ENCODE results near the gene ZG16B.

The ZG16B gene

GRCh38 chr16:2829501-2830354, at the start of gene ZG16B:
Gene ZG16B (plus strand): TSS chr16:2830303. CDS start chr16:2830442, 139 bp downstream.
- H3K9me3 Mint-ChIP-seq = no peaks in the 10 kb centered on the region
- intact Hi-C loops (cut with micrococcal nuclease) = no loop called here
- H3K36me3 Mint-ChIP-seq (ENCODE audit: low read depth) = peaks cover 12% of the 10 kb centered on the region
- H3K4me3 Mint-ChIP-seq = peak within 1 kb of the TSS; percentile 69
- peak within 1 kb of the TSS; percentile 80 for H3K27ac Mint-ChIP-seq
- peaks cover 23% of the 10 kb centered on the region for H3K4me1 Mint-ChIP-seq (ENCODE audit: low read depth)
- peaks cover 12% of the 10 kb centered on the region for H3K27me3 Mint-ChIP-seq

GRCh38 chr16:2782583-2783351, 47.3 kb upstream of the ZG16B start:
- peaks cover 15% of the 10 kb centered on the region for H3K36me3 Mint-ChIP-seq (ENCODE audit: low read depth)
- intact Hi-C loops (cut with micrococcal nuclease) = no loop called here
- H3K27me3 Mint-ChIP-seq = peaks cover 34% of the 10 kb centered on the region
- no peak overlapping the region for H3K27ac Mint-ChIP-seq
- H3K4me1 Mint-ChIP-seq (ENCODE audit: low read depth) = peaks cover 50% of the 10 kb centered on the region
- H3K9me3 Mint-ChIP-seq = no peaks in the 10 kb centered on the region
- no peak overlapping the region for H3K4me3 Mint-ChIP-seq

GRCh38 chr16:2783581-2784357, 46.3 kb upstream of the ZG16B start:
- Mint-ChIP-seq H3K27ac (peak overlapping the region; percentile 78), H3K27me3 (peaks cover 44% of the 10 kb centered on the region), H3K4me1 (ENCODE audit: low read depth) (peaks cover 46% of the 10 kb centered on the region), H3K36me3 (ENCODE audit: low read depth) (peaks cover 5% of the 10 kb centered on the region), H3K4me3 (no peak overlapping the region), H3K9me3 (no peaks in the 10 kb centered on the region)
- intact Hi-C loops (cut with micrococcal nuclease) = no loop called here

- peak overlapping the region; percentile 78 for H3K27ac Mint-ChIP-seq
- peaks cover 41% of the 10 kb centered on the region for H3K4me1 Mint-ChIP-seq (ENCODE audit: low read depth)
- intact Hi-C loops (cut with micrococcal nuclease) = no loop called here
- H3K9me3 Mint-ChIP-seq = no peaks in the 10 kb centered on the region
- H3K4me3 Mint-ChIP-seq = peak overlapping the region; percentile 83
- H3K36me3 Mint-ChIP-seq (ENCODE audit: low read depth) = peaks cover 5% of the 10 kb centered on the region
- H3K27me3 Mint-ChIP-seq = peaks cover 52% of the 10 kb centered on the region
Observed at GRCh38 chr16:2784358-2785100, 45.6 kb upstream of the ZG16B start.

- H3K4me1 Mint-ChIP-seq (ENCODE audit: low read depth) = peaks cover 46% of the 10 kb centered on the region
- peaks cover 5% of the 10 kb centered on the region for H3K36me3 Mint-ChIP-seq (ENCODE audit: low read depth)
- peak overlapping the region; percentile 78 for H3K27ac Mint-ChIP-seq
- H3K9me3 Mint-ChIP-seq = no peaks in the 10 kb centered on the region
- intact Hi-C loops (cut with micrococcal nuclease) = no loop called here
- peak overlapping the region; percentile 83 for H3K4me3 Mint-ChIP-seq
- peaks cover 55% of the 10 kb centered on the region for H3K27me3 Mint-ChIP-seq
Observed at GRCh38 chr16:2785101-2785991, 44.8 kb upstream of the ZG16B start.

GRCh38 chr16:2786061-2786825, 43.9 kb upstream of the ZG16B start:
- peak overlapping the region; percentile 83 for H3K4me3 Mint-ChIP-seq
- H3K36me3 Mint-ChIP-seq (ENCODE audit: low read depth) = peaks cover 7% of the 10 kb centered on the region
- H3K27ac Mint-ChIP-seq = peak overlapping the region; percentile 78
- no peaks in the 10 kb centered on the region for H3K9me3 Mint-ChIP-seq
- intact Hi-C loops (cut with micrococcal nuclease) = no loop called here
- H3K27me3 Mint-ChIP-seq = peaks cover 58% of the 10 kb centered on the region
- peaks cover 55% of the 10 kb centered on the region for H3K4me1 Mint-ChIP-seq (ENCODE audit: low read depth)

GRCh38 chr16:2786826-2787151, 43.3 kb upstream of the ZG16B start:
- Mint-ChIP-seq H3K9me3 (no peaks in the 10 kb centered on the region), H3K27me3 (peaks cover 57% of the 10 kb centered on the region), H3K4me1 (ENCODE audit: low read depth) (peaks cover 60% of the 10 kb centered on the region), H3K36me3 (ENCODE audit: low read depth) (peaks cover 10% of the 10 kb centered on the region), H3K27ac (peak overlapping the region; percentile 78), H3K4me3 (peak overlapping the region; percentile 83)
- intact Hi-C loops (cut with micrococcal nuclease) = no loop called here

- intact Hi-C loops (cut with micrococcal nuclease) = no loop called here
Observed at GRCh38 chr16:2787406-2787805, 42.7 kb upstream of the ZG16B start, which contains the start of gene PRSS33. Gene PRSS33 (minus strand): TSS chr16:2787560. CDS start chr16:2786547, 1,013 bp downstream.

GRCh38 chr16:2787961-2788360, 42.1 kb upstream of the ZG16B start:
- H3K4me3 Mint-ChIP-seq = peak overlapping the region; percentile 37

More at GRCh38 chr16:2787406-2787805, 42.7 kb upstream of the ZG16B start, which contains the start of gene PRSS33:
- Mint-ChIP-seq H3K4me3 (peak within 1 kb of the TSS; percentile 83), H3K27me3 (peaks cover 57% of the 10 kb centered on the region), H3K4me1 (ENCODE audit: low read depth) (peaks cover 66% of the 10 kb centered on the region), H3K27ac (peak within 1 kb of the TSS; percentile 78), H3K36me3 (ENCODE audit: low read depth) (peaks cover 10% of the 10 kb centered on the region), H3K9me3 (no peaks in the 10 kb centered on the region)

GRCh38 chr16:2790631-2791030, 39.5 kb upstream of the ZG16B start:
- no peak overlapping the region for H3K4me3 Mint-ChIP-seq
- H3K27me3 Mint-ChIP-seq = peaks cover 41% of the 10 kb centered on the region
- intact Hi-C loops (cut with micrococcal nuclease) = no loop called here
- H3K27ac Mint-ChIP-seq = peak overlapping the region; percentile 93
- peaks cover 79% of the 10 kb centered on the region for H3K4me1 Mint-ChIP-seq (ENCODE audit: low read depth)
- H3K9me3 Mint-ChIP-seq = no peaks in the 10 kb centered on the region
- H3K36me3 Mint-ChIP-seq (ENCODE audit: low read depth) = peaks cover 6% of the 10 kb centered on the region

More at GRCh38 chr16:2787961-2788360, 42.1 kb upstream of the ZG16B start:
- peak overlapping the region; percentile 9 for H3K27ac Mint-ChIP-seq
- peaks cover 57% of the 10 kb centered on the region for H3K27me3 Mint-ChIP-seq
- no peaks in the 10 kb centered on the region for H3K9me3 Mint-ChIP-seq
- peaks cover 68% of the 10 kb centered on the region for H3K4me1 Mint-ChIP-seq (ENCODE audit: low read depth)
- intact Hi-C loops (cut with micrococcal nuclease) = no loop called here
- H3K36me3 Mint-ChIP-seq (ENCODE audit: low read depth) = peaks cover 10% of the 10 kb centered on the region

- no peak overlapping the region for H3K4me3 Mint-ChIP-seq
- peaks cover 6% of the 10 kb centered on the region for H3K36me3 Mint-ChIP-seq (ENCODE audit: low read depth)
- intact Hi-C loops (cut with micrococcal nuclease) = no loop called here
- peak overlapping the region; percentile 93 for H3K27ac Mint-ChIP-seq
- H3K9me3 Mint-ChIP-seq = no peaks in the 10 kb centered on the region
- peaks cover 79% of the 10 kb centered on the region for H3K4me1 Mint-ChIP-seq (ENCODE audit: low read depth)
- H3K27me3 Mint-ChIP-seq = peaks cover 36% of the 10 kb centered on the region
Observed at GRCh38 chr16:2791174-2791573, 38.9 kb upstream of the ZG16B start.

GRCh38 chr16:2792940-2793339, 37.2 kb upstream of the ZG16B start:
- H3K9me3 Mint-ChIP-seq = no peaks in the 10 kb centered on the region
- H3K27me3 Mint-ChIP-seq = peaks cover 23% of the 10 kb centered on the region
- peaks cover 77% of the 10 kb centered on the region for H3K4me1 Mint-ChIP-seq (ENCODE audit: low read depth)
- peak overlapping the region; percentile 52 for H3K4me3 Mint-ChIP-seq
- peak overlapping the region; percentile 93 for H3K27ac Mint-ChIP-seq
- intact Hi-C loops (cut with micrococcal nuclease) = no loop called here
- peaks cover 6% of the 10 kb centered on the region for H3K36me3 Mint-ChIP-seq (ENCODE audit: low read depth)

Data from dendritic cell treated with granulocyte-macrophage colony-stimulating factor and Interleukin-4, amounts not matched to agents 40 ng/mL and 50 ng/mL, for 4 days (primary cell).